ENCODE measurements around the gene GRID1.

DNA sequence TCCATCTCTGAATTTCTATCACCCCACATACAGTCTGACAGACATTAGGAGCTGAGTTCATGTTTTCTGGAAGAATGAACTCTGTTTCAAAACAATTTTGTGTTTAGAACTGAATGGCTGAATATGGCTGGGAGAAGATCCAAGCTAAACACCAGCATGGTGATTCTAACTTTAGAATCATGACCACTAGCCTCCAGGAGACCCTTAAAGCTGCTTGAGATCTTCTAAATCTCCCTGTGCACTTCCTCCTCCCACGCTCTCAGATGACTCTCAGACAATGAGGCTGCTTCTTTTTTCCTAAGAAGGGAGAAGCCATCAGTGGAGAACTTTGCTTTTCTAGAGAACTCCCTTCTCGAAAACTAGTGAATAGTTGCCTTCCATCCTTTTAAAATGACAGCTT is 711.2 kb downstream of the GRID1 start:
- TF ChIP-seq RFX5 (IDR thresholded peaks at IDR 0.05; ENCODE audit: low read depth, low read length) (no peak), NR1H2 (CRISPR knock-in tag; IDR thresholded peaks at IDR 0.05) (no peak), ZNF644 (tag; IDR thresholded peaks at IDR 0.05; ENCODE audit: low read depth) (no peak), KLF16 (IDR thresholded peaks at IDR 0.05) (no peak), ZNF24 (IDR thresholded peaks at IDR 0.05) (no peak), POLR2A (conservative IDR thresholded peaks at IDR 0.05) (no peak), POLR2AphosphoS5 (IDR thresholded peaks at IDR 0.05; ENCODE audit: control insufficient read depth, insufficient read depth, low read depth, low read length) (no peak), XRCC5 (IDR thresholded peaks at IDR 0.05; ENCODE audit: low read depth, low read length) (no peak), NFE2L1 (tag; IDR thresholded peaks at IDR 0.05; ENCODE audit: borderline replicate concordance, low read depth) (no peak), CEBPB (tag; IDR thresholded peaks at IDR 0.05) (no peak), RAD21 (CRISPR knock-in tag; conservative IDR thresholded peaks at IDR 0.05 in 1 of 2, IDR thresholded peaks at IDR 0.05 in 1 of 2) (no peak)
- TF ChIP-seq, protein P1, sequence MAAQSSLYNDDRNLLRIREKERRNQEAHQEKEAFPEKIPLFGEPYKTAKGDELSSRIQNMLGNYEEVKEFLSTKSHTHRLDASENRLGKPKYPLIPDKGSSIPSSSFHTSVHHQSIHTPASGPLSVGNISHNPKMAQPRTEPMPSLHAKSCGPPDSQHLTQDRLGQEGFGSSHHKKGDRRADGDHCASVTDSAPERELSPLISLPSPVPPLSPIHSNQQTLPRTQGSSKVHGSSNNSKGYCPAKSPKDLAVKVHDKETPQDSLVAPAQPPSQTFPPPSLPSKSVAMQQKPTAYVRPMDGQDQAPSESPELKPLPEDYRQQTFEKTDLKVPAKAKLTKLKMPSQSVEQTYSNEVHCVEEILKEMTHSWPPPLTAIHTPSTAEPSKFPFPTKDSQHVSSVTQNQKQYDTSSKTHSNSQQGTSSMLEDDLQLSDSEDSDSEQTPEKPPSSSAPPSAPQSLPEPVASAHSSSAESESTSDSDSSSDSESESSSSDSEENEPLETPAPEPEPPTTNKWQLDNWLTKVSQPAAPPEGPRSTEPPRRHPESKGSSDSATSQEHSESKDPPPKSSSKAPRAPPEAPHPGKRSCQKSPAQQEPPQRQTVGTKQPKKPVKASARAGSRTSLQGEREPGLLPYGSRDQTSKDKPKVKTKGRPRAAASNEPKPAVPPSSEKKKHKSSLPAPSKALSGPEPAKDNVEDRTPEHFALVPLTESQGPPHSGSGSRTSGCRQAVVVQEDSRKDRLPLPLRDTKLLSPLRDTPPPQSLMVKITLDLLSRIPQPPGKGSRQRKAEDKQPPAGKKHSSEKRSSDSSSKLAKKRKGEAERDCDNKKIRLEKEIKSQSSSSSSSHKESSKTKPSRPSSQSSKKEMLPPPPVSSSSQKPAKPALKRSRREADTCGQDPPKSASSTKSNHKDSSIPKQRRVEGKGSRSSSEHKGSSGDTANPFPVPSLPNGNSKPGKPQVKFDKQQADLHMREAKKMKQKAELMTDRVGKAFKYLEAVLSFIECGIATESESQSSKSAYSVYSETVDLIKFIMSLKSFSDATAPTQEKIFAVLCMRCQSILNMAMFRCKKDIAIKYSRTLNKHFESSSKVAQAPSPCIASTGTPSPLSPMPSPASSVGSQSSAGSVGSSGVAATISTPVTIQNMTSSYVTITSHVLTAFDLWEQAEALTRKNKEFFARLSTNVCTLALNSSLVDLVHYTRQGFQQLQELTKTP (IDR thresholded peaks at IDR 0.05; ENCODE audit: low read depth in 1 of 2, partially characterized antibody in 2 of 2), result no peak
- TF ChIP-seq, protein P2, sequence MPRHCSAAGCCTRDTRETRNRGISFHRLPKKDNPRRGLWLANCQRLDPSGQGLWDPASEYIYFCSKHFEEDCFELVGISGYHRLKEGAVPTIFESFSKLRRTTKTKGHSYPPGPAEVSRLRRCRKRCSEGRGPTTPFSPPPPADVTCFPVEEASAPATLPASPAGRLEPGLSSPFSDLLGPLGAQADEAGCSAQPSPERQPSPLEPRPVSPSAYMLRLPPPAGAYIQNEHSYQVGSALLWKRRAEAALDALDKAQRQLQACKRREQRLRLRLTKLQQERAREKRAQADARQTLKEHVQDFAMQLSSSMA (CRISPR knock-in tag; IDR thresholded peaks at IDR 0.05), result no peak
- TF ChIP-seq, protein P3, sequence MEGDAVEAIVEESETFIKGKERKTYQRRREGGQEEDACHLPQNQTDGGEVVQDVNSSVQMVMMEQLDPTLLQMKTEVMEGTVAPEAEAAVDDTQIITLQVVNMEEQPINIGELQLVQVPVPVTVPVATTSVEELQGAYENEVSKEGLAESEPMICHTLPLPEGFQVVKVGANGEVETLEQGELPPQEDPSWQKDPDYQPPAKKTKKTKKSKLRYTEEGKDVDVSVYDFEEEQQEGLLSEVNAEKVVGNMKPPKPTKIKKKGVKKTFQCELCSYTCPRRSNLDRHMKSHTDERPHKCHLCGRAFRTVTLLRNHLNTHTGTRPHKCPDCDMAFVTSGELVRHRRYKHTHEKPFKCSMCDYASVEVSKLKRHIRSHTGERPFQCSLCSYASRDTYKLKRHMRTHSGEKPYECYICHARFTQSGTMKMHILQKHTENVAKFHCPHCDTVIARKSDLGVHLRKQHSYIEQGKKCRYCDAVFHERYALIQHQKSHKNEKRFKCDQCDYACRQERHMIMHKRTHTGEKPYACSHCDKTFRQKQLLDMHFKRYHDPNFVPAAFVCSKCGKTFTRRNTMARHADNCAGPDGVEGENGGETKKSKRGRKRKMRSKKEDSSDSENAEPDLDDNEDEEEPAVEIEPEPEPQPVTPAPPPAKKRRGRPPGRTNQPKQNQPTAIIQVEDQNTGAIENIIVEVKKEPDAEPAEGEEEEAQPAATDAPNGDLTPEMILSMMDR (IDR thresholded peaks at IDR 0.05 in 2 of 3, conservative IDR thresholded peaks at IDR 0.05 in 1 of 3; ENCODE audit: insufficient read depth in 2 of 3, low read depth in 1 of 3, low read length in 3 of 3), result no peak
